Measurements from ENCODE around the gene MYZAP. TPM values are rescaled to one million over a fixed set of nuclear protein-coding genes. Genes with fewer than 3 reads are reported as not detected.

The MYZAP gene
- total RNA-seq, 1 donor from 2014 or later = 2.6 TPM

DNA sequence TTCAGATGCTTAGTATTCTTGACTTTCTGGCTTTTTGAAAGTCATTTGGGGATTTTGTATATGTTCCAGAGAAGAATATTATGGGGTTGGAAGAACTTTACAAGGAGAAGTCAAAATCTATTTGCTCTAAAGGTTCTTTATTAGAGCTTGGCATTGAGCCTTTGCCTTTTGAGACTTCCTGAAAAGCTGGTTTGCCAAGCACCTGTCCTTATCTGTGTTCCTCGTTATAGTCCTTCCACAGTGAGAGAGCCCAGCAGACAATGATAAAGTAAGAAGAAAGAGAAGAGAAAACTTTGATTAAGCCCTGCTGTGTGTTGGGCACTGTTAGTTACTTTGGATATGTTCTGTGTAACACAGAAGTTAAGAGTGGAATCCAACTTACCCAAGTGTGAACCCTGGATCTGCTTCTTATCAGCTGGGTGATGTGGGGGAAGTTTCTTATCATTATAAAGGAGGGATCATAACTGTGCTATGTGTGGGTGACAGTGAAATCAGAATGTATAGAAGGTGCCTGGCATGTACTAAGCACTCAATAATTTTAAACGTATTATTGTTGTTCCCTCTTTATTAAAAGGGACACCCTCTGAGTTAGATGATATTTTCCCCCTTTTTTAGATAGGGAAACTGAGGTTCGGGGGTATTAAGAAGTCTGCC, 70.5 kb downstream of the MYZAP start:
- Histone ChIP-seq H3K4me3 (ENCODE audit: low read length in 3 of 3) (no peak overlapping the region), H3K4me1 (ENCODE audit: control insufficient read depth in 3 of 3, insufficient read depth in 3 of 3, low read length in 3 of 3) (no peaks in the 10 kb centered on the region), H3K9ac (ENCODE audit: low read depth in 1 of 3, low read length in 3 of 3) (no peak overlapping the region), H3K27me3 (ENCODE audit: control insufficient read depth in 3 of 3, insufficient read depth in 3 of 3, low read length in 3 of 3) (no peaks in the 10 kb centered on the region), H3K36me3 (ENCODE audit: control insufficient read depth in 3 of 3, insufficient read depth in 3 of 3, low read length in 3 of 3) (no peaks in the 10 kb centered on the region), H3K27ac (ENCODE audit: low read depth, low read length) (no peak overlapping the region), H3K9me3 (ENCODE audit: control insufficient read depth in 3 of 3, low read length in 3 of 3) (no peaks in the 10 kb centered on the region)

DNA sequence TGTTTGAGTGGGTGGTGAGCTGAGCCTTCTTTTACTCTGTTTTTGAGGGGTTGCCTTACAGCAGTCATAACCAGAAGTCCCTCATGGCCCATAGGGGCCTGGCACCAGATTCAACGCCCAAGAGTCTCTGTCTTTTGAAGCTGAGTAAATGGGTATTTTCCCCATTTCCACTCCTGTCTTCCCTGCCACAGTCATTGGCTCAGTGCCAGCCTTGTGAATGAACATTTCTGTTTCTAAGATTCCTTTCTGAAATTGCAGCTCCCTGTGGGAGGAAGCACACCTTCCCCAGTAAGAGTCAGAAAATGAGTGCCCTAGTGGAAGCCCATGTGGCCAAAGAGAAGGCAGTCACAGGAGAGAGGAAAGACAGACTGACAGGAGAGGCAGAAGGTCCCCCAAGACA, 71.1 kb downstream of the MYZAP start:
- Histone ChIP-seq H3K27ac (ENCODE audit: low read depth, low read length) (no peak overlapping the region), H3K4me3 (ENCODE audit: low read length in 3 of 3) (no peak overlapping the region), H3K9me3 (ENCODE audit: control insufficient read depth in 3 of 3, low read length in 3 of 3) (no peaks in the 10 kb centered on the region), H3K36me3 (ENCODE audit: control insufficient read depth in 3 of 3, insufficient read depth in 3 of 3, low read length in 3 of 3) (no peaks in the 10 kb centered on the region), H3K27me3 (ENCODE audit: control insufficient read depth in 3 of 3, insufficient read depth in 3 of 3, low read length in 3 of 3) (no peaks in the 10 kb centered on the region), H3K9ac (ENCODE audit: low read depth in 1 of 3, low read length in 3 of 3) (no peak overlapping the region), H3K4me1 (ENCODE audit: control insufficient read depth in 3 of 3, insufficient read depth in 3 of 3, low read length in 3 of 3) (no peaks in the 10 kb centered on the region)

DNA sequence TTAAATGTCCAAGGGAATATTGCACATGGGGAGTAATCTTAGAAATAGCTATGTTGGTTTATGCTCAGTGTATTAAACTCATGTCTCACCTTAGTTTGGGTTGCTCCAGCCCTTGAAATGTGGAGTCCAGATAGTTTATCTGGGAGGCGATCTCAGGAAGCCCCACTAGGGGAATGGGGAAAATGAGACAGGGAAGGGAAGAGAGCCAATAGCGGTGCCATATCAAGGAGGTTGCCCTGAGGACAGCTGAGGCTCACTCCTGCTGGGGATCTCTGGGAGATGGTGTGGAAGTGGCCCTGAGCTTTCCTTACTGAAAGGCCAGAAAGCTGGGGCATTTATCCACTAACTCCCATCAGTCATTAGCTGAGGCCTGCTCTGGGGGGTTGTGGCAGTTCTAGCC, 71.6 kb downstream of the MYZAP start:
- H3K27me3 ChIP-seq (ENCODE audit: control insufficient read depth in 3 of 3, insufficient read depth in 3 of 3, low read length in 3 of 3) = no peaks in the 10 kb centered on the region

DNA sequence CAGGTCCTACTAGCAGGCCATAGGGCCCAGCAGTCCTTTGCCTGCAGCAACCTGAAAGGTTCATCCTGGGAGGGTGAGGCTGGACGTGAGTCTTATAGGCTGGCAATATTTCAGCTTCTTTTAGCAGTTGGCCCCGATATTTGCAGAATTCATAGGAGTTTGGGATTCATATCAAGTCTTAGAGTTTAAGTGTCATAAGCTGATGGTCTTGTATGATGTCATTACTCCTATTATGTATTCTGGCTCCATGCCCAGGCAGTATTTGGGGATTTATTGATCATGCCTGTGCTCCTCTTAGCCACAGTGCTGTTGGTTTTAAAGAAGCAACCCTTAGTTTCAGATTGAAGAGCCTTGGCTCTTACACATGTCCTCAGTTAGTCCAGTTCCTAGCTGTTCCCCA, 73.5 kb downstream of the MYZAP start:
- no peak overlapping the region for H3K27ac ChIP-seq (ENCODE audit: low read depth, low read length)
- H3K36me3 ChIP-seq (ENCODE audit: control insufficient read depth in 3 of 3, insufficient read depth in 3 of 3, low read length in 3 of 3) = no peaks in the 10 kb centered on the region
- H3K4me3 ChIP-seq (ENCODE audit: low read length in 3 of 3) = no peak overlapping the region
- H3K9me3 ChIP-seq (ENCODE audit: control insufficient read depth in 3 of 3, low read length in 3 of 3) = no peaks in the 10 kb centered on the region
- H3K9ac ChIP-seq (ENCODE audit: low read depth in 1 of 3, low read length in 3 of 3) = no peak overlapping the region
- no peaks in the 10 kb centered on the region for H3K4me1 ChIP-seq (ENCODE audit: control insufficient read depth in 3 of 3, insufficient read depth in 3 of 3, low read length in 3 of 3)
- H3K27me3 ChIP-seq (ENCODE audit: control insufficient read depth in 3 of 3, insufficient read depth in 3 of 3, low read length in 3 of 3) = no peaks in the 10 kb centered on the region

More for the DNA sequence above, 71.6 kb downstream of the MYZAP start:
- H3K9me3 ChIP-seq (ENCODE audit: control insufficient read depth in 3 of 3, low read length in 3 of 3) = no peaks in the 10 kb centered on the region
- no peaks in the 10 kb centered on the region for H3K4me1 ChIP-seq (ENCODE audit: control insufficient read depth in 3 of 3, insufficient read depth in 3 of 3, low read length in 3 of 3)
- no peak overlapping the region for H3K9ac ChIP-seq (ENCODE audit: low read depth in 1 of 3, low read length in 3 of 3)
- H3K36me3 ChIP-seq (ENCODE audit: control insufficient read depth in 3 of 3, insufficient read depth in 3 of 3, low read length in 3 of 3) = no peaks in the 10 kb centered on the region
- no peak overlapping the region for H3K4me3 ChIP-seq (ENCODE audit: low read length in 3 of 3)
- H3K27ac ChIP-seq (ENCODE audit: low read depth, low read length) = no peak overlapping the region

DNA sequence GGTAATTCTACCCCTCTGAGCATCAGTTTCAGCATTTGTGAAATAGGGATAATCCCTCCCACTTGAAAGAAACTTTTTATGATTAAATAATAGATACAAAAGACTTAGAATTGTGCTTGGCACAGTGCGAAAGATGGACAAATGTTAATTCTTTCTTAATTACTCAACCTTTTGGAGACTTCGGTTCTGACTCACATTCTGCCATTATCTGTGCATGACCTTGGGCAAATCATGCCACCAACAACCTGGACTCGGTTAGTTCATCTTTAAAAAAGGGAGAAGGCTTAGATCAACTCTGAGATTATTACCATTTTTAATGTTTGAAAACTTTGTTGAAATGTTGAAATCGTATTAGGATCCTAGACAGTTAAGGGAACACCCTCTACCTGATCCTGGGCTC, 74.2 kb downstream of the MYZAP start:
- Histone ChIP-seq H3K36me3 (ENCODE audit: control insufficient read depth in 3 of 3, insufficient read depth in 3 of 3, low read length in 3 of 3) (no peaks in the 10 kb centered on the region), H3K27ac (ENCODE audit: low read depth, low read length) (no peak overlapping the region), H3K9me3 (ENCODE audit: control insufficient read depth in 3 of 3, low read length in 3 of 3) (no peaks in the 10 kb centered on the region), H3K4me1 (ENCODE audit: control insufficient read depth in 3 of 3, insufficient read depth in 3 of 3, low read length in 3 of 3) (no peaks in the 10 kb centered on the region), H3K27me3 (ENCODE audit: control insufficient read depth in 3 of 3, insufficient read depth in 3 of 3, low read length in 3 of 3) (no peaks in the 10 kb centered on the region), H3K9ac (ENCODE audit: low read depth in 1 of 3, low read length in 3 of 3) (no peak overlapping the region), H3K4me3 (ENCODE audit: low read length in 3 of 3) (no peak overlapping the region)

DNA sequence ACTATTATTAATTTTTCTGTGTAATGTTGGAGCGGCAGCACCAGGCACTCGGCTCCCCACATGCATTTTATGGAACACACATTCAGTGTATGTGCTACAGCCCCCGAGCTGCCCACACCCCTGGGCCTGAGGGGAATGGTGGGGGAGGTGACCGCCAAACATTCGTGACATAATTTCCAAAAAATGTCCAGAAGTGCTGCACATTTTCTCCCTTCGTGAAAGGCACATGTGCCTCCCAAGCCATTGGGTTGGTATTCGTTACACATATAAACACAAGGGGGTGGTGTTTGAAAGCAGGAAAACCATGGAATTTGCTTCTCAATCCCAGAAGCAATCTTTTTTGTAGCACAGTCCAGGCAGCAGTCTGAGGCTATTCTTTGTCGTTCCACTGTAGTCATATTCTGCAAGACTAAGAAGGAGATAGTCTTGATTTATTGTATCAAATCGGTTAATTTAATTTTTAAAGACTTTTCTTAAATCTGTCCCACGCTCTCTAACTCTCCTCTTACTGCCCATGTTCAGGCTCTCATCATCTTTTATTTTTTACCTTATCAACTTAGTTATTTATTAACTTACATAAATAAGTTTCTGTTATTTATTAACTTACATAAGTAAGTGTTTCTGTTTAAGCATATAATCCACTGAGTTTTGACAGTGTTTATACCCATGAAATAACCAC, 75.6 kb downstream of the MYZAP start:
- Histone ChIP-seq H3K36me3 (ENCODE audit: control insufficient read depth in 3 of 3, insufficient read depth in 3 of 3, low read length in 3 of 3) (no peaks in the 10 kb centered on the region), H3K9me3 (ENCODE audit: control insufficient read depth in 3 of 3, low read length in 3 of 3) (no peaks in the 10 kb centered on the region), H3K9ac (ENCODE audit: low read depth in 1 of 3, low read length in 3 of 3) (no peak overlapping the region), H3K4me3 (ENCODE audit: low read length in 3 of 3) (peak overlapping the region in 1 of 3 donors; percentile 5), H3K27ac (ENCODE audit: low read depth, low read length) (no peak overlapping the region), H3K4me1 (ENCODE audit: control insufficient read depth in 3 of 3, insufficient read depth in 3 of 3, low read length in 3 of 3) (no peaks in the 10 kb centered on the region), H3K27me3 (ENCODE audit: control insufficient read depth in 3 of 3, insufficient read depth in 3 of 3, low read length in 3 of 3) (no peaks in the 10 kb centered on the region)

DNA sequence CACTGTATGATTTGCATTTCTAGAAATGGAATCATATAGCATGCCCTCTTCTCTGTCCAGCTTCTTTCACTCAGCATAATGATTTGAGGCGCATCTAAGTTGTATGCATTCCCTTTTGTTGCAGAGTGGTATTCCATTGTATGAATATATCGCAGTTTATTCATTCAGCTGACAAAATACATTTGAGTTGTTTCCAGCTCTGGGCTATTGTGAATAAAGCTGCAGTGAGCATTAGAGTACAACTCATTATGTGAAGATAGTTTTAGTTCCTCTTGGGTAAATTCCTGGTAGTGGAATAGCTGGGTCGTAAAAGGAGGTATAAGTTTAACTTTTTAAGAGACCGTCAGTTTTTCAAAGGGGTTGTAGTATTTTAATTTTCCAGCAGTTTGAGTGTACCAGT, 76.3 kb downstream of the MYZAP start:
- Histone ChIP-seq H3K4me1 (ENCODE audit: control insufficient read depth in 3 of 3, insufficient read depth in 3 of 3, low read length in 3 of 3) (no peaks in the 10 kb centered on the region), H3K4me3 (ENCODE audit: low read length in 3 of 3) (no peak overlapping the region), H3K27ac (ENCODE audit: low read depth, low read length) (no peak overlapping the region)

DNA sequence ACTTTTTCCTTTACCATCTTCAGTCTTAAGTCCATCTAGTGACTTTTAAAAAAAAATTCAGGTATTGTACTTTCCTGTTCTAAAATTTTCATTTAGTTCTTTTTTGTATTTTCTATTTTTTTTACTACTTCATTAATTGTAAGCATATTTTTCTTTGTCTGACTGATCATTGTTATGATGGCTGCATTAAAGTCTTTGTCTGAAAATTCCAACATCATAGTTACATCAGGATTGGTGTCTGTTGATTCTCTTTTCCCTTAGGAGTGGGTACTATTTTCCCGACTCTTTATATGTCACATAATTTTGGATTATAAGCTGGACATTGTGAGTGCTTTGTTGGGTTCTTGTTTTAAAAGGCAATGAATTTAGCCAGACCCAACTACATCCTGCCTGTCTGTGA, 79.9 kb downstream of the MYZAP start:
- no peaks in the 10 kb centered on the region for H3K9me3 ChIP-seq (ENCODE audit: control insufficient read depth in 3 of 3, low read length in 3 of 3)
- H3K4me1 ChIP-seq (ENCODE audit: control insufficient read depth in 3 of 3, insufficient read depth in 3 of 3, low read length in 3 of 3) = no peaks in the 10 kb centered on the region
- H3K27ac ChIP-seq (ENCODE audit: low read depth, low read length) = no peak overlapping the region
- H3K36me3 ChIP-seq (ENCODE audit: control insufficient read depth in 3 of 3, insufficient read depth in 3 of 3, low read length in 3 of 3) = no peaks in the 10 kb centered on the region
- peaks cover 0 to 3% (median 0%) of the 10 kb centered on the region in 3 donors for H3K27me3 ChIP-seq (ENCODE audit: control insufficient read depth in 3 of 3, insufficient read depth in 3 of 3, low read length in 3 of 3)
- H3K9ac ChIP-seq (ENCODE audit: low read depth in 1 of 3, low read length in 3 of 3) = no peak overlapping the region
- no peak overlapping the region for H3K4me3 ChIP-seq (ENCODE audit: low read length in 3 of 3)

More for the DNA sequence above, 76.3 kb downstream of the MYZAP start:
- no peaks in the 10 kb centered on the region for H3K9me3 ChIP-seq (ENCODE audit: control insufficient read depth in 3 of 3, low read length in 3 of 3)
- H3K27me3 ChIP-seq (ENCODE audit: control insufficient read depth in 3 of 3, insufficient read depth in 3 of 3, low read length in 3 of 3) = no peaks in the 10 kb centered on the region
- no peak overlapping the region for H3K9ac ChIP-seq (ENCODE audit: low read depth in 1 of 3, low read length in 3 of 3)
- no peaks in the 10 kb centered on the region for H3K36me3 ChIP-seq (ENCODE audit: control insufficient read depth in 3 of 3, insufficient read depth in 3 of 3, low read length in 3 of 3)

DNA sequence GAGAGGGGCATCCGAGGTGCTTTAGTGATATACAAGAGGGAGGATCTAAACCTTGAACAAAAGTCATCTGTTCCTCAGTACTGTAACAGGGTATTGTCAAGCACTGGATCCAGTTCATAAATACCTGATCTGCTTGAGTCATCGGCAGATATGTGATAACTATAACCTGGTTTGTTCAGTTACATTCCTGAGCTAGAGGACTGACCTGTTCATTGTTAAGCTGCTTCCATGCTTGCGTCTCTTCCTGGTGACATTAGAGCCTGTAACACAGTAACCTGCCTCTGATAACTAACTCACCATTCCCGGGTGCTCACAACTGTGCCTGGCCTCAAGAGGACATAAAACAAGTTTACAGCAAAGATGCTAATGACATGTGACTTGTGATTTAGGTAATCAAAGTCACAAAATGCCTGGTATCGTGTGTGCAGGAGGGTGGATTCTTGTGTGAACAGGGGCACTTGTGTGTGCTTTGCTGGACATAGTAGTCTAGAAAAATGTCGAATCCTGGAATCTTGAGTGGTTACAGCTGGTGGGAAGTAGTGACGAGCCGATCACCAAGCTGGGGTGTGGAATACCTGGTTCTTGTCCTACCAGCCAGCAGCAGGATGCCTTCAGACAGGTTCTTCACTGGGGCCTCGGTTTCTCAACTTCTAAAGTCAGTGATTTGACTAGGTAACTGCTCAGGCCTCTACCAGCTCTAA, 83.9 kb downstream of the MYZAP start:
- H3K36me3 ChIP-seq (ENCODE audit: control insufficient read depth in 3 of 3, insufficient read depth in 3 of 3, low read length in 3 of 3) = no peaks in the 10 kb centered on the region
- no peak overlapping the region for H3K27ac ChIP-seq (ENCODE audit: low read depth, low read length)

DNA sequence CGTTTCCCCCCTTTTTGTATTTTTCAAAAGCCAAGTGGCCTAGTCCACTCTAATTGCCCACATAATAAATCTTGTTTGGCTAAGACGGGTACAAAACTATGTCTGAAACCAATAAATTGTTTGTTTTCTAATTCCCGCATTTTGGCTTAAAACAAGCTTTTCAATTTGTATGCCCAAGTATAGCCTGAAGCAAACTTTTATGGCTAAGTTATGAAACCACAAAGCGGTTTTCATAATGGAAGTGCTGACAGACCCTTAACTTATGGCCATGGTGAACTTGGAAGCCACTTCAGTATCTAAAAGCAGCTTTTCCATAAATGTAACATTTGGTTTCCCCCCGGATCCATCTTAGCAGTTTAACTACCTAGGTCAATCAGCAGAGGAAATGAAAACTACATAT, 84.9 kb downstream of the MYZAP start:
- H3K4me3 ChIP-seq (ENCODE audit: low read length in 3 of 3) = no peak overlapping the region
- H3K27me3 ChIP-seq (ENCODE audit: control insufficient read depth in 3 of 3, insufficient read depth in 3 of 3, low read length in 3 of 3) = peaks cover 0 to 3% (median 0%) of the 10 kb centered on the region in 3 donors
- H3K4me1 ChIP-seq (ENCODE audit: control insufficient read depth in 3 of 3, insufficient read depth in 3 of 3, low read length in 3 of 3) = no peaks in the 10 kb centered on the region
- no peaks in the 10 kb centered on the region for H3K9me3 ChIP-seq (ENCODE audit: control insufficient read depth in 3 of 3, low read length in 3 of 3)
- no peak overlapping the region for H3K9ac ChIP-seq (ENCODE audit: low read depth in 1 of 3, low read length in 3 of 3)
- H3K36me3 ChIP-seq (ENCODE audit: control insufficient read depth in 3 of 3, insufficient read depth in 3 of 3, low read length in 3 of 3) = no peaks in the 10 kb centered on the region
- H3K27ac ChIP-seq (ENCODE audit: low read depth, low read length) = no peak overlapping the region

More for the DNA sequence above, 83.9 kb downstream of the MYZAP start:
- Histone ChIP-seq H3K4me3 (ENCODE audit: low read length in 3 of 3) (no peak overlapping the region), H3K9ac (ENCODE audit: low read depth in 1 of 3, low read length in 3 of 3) (no peak overlapping the region), H3K4me1 (ENCODE audit: control insufficient read depth in 3 of 3, insufficient read depth in 3 of 3, low read length in 3 of 3) (no peaks in the 10 kb centered on the region), H3K9me3 (ENCODE audit: control insufficient read depth in 3 of 3, low read length in 3 of 3) (no peaks in the 10 kb centered on the region), H3K27me3 (ENCODE audit: control insufficient read depth in 3 of 3, insufficient read depth in 3 of 3, low read length in 3 of 3) (peaks cover 0 to 3% (median 0%) of the 10 kb centered on the region in 3 donors)

Measured in skeletal muscle tissue (tissue), 4 donors.